ELR (cell line): ENCODE measurements around the gene SF1.

Experiments
- DNase-seq: peaks from one replicate; pipeline ENCODE4 v3.0.0-alpha.2; 2015; ENCODE audit warnings: low read depth

SF1 gene

DNA sequence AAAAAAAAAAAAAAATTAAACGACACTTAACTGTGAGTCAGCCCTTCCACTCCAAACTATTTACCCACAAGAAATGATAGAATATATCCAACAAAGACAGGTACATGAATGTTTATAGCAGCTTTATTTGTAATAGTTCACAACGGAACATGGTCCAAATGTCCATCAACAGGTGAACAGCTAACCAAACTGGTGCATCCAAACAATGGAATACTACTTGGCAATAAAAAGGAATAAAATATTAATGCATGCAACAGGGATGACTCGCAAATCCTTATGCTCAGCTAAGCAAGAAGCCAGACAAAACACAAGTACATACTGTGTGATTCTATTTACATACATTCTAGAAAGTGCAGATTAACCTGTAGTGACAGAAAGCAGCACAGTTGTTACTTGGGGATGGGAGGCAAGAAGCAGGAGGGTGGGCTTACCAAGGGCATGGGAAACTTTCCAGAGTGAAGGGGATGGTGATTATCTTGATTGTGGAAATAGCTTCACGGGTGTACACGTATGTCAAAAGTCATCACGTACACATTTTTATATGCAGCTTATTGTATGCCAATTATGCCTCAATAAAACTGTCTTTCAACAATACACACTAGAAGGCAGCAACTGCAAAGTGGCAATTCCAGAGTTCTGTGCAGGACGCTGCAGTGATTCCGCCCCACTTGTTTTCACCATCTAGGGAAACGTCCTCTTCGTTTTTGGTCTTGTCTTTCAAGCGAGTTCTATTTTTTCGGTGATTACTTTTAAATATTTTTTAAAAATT is 6.7 kb upstream of the SF1 start:
- DNase-seq: no peak

GRCh38 chr11:64778223-64778472 is 194 bp downstream of the SF1 start:
- DNase-seq: no peak

DNA sequence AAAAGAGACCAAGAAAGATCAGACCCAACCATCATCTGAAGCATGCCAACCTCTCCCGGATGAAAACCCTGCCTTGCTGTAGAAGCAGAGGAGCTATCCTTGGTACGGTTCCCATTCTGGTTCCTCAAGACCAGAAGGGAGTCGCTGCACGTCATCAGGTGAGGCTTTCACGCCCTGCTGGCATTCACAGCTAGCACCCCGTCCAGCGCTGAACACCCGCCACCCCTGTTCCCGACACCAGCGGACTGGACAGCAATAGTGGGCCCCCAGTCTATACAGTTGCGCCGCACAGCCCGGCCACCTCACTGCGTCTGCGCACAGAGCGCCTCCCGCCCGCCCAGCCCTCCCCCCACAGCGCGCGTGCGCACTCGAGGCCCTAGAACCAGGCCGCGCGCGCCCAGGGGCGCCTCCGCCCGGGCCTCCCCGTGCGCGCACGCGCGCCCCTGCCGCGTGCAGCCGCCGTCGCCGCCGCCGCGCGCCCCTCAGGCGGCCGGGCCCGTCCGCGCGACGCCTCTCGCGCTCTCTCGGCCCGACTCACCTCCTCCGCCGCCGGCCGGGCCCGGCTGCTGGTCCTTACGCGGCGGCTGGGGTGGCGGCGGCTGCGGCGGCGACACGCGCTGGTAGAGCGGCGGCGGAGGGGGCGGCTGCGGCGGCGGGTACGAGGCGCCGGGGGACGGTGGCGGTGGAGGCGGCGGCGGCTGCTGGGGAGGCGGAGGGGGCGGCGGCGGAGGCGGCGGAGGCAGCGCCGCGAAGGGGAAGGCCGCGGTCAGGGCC is 706 bp downstream of the SF1 start:
- peak; percentile 81 for DNase-seq

GRCh38 chr11:64776875-64777274 is 1.5 kb downstream of the SF1 start:
- no peak for DNase-seq

- DNase-seq: no peak
These were observed 1.9 kb downstream of the SF1 start for GRCh38 chr11:64776425-64776824.

DNA sequence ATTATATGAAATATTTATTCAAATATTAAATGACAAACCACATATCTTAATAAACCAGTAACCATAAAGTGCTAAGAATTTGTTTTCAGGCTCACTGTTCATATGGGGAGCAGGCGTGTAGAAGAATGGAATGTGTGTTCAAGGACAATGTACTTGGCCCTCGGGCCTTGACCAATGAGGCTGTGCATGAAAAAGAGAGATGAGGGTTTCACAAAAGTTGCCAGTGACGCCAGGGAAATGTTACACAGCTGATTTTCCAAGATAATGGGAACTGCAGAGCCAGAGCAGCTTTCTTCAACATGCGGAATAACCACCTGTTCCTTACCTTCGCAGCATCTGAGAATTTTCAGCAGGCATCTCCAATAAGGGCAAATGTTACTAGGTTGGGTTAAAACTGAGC is 4.2 kb downstream of the SF1 start:
- DNase-seq: no peak

GRCh38 chr11:64772303-64773018 is 5.9 kb downstream of the SF1 start:
- no peak for DNase-seq

GRCh38 chr11:64771861-64772260 is 6.5 kb downstream of the SF1 start:
- no peak for DNase-seq

- DNase-seq: no peak
These were observed 8.2 kb downstream of the SF1 start for GRCh38 chr11:64770120-64770519.

GRCh38 chr11:64769283-64769682 is 9.1 kb downstream of the SF1 start:
- no peak for DNase-seq

DNA sequence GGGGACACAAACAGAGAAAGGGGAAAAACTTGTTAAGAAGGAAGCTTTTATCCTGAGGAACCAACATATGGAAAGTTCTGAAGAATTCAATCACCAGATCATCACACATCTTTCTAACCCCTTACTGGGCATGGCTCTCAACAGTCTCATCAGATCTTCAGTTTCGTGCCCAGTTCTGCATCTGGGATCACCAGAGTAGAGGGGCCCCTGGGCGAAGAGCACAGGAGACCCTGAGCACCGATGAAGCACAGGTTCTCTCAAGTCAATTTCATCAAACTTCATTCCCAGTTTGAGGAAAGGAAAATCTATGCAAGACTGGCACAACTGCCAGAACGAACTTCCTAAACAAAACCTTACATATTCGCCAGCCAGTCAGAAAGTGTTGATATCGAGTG is 10.0 kb downstream of the SF1 start:
- no peak for DNase-seq

GRCh38 chr11:64767344-64768299 is 10.7 kb downstream of the SF1 start:
- DNase-seq: peak; percentile 79

- no peak for DNase-seq
These were observed 11.5 kb downstream of the SF1 start for GRCh38 chr11:64766881-64767280.

- DNase-seq: no peak
These were observed 12.3 kb downstream of the SF1 start for GRCh38 chr11:64765851-64766665.

GRCh38 chr11:64765291-64765850 is 13.0 kb downstream of the SF1 start:
- no peak for DNase-seq

GRCh38 chr11:64764753-64765152 is 13.6 kb downstream of the SF1 start:
- no peak for DNase-seq

DNA sequence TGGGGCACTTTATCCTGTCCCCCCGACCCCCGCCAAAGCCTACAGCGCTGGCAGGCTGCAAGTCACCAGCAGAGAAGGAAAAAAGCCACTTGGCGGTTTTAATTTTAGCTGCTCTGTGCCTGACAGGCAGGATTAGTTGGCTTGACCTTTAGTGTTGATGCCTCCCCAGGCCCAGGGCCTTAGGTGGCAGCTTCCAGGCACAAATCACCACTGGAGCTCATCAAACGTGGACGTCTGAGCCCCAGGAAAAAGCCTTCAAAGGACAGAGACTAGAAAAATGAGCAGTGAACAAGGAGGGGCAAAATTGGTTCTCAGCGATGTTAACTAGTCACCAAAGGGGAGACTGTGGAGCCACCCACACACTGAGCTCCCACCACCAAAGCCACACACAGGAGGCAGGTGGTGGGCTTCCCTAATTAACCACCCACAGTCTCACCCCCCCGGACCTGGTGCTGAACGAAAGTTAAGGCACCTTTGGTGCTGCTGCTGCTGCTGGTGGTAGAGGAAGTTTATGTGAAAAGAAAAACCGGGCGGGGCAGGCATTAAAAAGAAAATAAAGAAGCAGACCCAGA is 14.2 kb downstream of the SF1 start:
- DNase-seq: no peak

DNA sequence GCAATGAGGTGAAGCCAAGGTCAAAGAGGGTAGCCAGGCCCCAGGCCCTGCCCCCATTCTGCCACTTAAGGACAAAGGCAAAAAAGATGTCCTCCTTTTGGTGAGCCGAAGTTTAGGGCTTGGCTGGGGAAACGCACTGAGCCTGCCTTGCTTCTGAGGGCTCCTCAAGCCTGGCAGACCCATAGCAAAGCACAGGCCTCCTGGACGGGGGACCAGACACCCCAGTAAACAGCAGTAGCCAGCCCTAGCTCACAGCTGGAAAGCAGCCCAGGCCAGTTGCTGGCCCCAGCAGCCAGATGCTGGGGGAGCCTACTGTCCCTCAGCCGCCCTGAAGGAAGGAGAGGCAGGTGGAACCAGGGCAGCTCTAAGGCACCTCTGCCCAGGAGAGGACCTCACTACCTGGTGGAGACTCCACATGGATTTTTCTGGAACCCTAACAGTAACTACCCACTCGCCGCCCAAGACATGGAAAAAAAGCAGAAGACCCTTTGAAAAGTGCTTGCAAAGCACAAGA is 14.8 kb downstream of the SF1 start:
- DNase-seq: no peak

DNA sequence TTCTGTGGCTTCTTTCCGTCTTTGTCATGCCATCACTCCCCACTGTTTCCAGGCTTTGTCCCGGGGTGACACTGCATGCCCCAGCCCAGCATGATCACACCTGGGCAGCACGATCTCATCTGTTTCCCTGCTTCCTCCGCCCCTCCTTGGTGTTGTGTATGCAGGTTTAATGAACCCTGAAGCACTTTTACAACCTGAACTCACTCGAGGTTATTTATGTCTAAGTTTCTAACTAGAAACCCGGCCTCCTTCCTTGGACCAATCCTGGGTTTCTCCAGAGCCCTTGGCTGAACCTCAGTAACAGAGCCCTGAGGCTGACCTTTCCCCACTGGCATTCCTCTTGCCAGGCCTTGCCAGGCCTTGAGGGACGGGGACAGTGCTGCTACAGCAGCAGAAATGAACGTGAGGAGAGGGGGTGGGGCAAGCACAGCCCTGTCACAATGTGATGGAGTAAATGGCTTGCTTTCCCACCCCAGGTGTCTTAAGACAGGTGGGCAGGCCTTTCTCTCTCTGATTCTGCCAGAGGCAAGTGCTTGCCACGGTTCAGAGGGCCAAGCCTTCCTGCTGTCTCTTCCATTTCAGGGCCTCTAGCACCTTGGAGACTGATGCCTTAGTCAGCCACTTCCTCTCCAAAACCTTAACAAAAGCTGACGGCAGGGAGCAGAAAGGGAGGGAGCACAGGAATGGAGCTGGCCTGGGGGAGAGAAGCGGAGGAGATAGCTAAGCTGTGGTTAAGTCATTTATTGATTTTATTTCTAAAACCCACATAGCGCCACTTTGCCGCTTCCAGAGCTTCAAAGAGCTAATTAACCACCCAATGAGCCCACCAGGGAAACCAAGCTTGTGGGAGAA is 15.4 kb downstream of the SF1 start:
- DNase-seq: peak; percentile 78
